Calu3 (cell line): Measurements from ENCODE around the gene GRIN3B. TPM values are rescaled to one million over a fixed set of nuclear protein-coding genes. Genes with fewer than 3 reads are reported as not detected.
A peak's percentile ranks its signal among the peaks of the same experiment; 100 is the strongest.

Experiments used
- BruUV-seq: library from RNA; stranded (reverse); fragments of 400-500 nt; replicated peaks from 2 replicates; lab custom pipeline; 2021; lab: Mats Ljungman, UMichigan
- CTCF ChIA-PET: fragments of 300-600 bp; sonication (Branson Sonifier 250); formaldehyde crosslinking; loops from one replicate; lab custom pipeline; 2022; ENCODE audit warnings: antibody characterized with exemption; lab: Charles Lee
- DNase-seq: peaks from one replicate; pipeline ENCODE4 v3.0.0; 2022
- H3K27ac Mint-ChIP-seq: one replicate; pipeline ENCODE4 v1.8.0; 2022; ENCODE audit warnings: mixed read lengths; ENCODE audit not compliant: unreplicated experiment
- H3K27me3 Mint-ChIP-seq: one replicate; pipeline ENCODE4 v1.8.0; 2022; ENCODE audit warnings: mixed read lengths; ENCODE audit not compliant: unreplicated experiment
- H3K36me3 Mint-ChIP-seq: one replicate; pipeline ENCODE4 v1.8.0; 2022; ENCODE audit warnings: mild to moderate bottlenecking, moderate library complexity, mixed read lengths; ENCODE audit not compliant: insufficient read depth, unreplicated experiment
- H3K4me1 Mint-ChIP-seq: one replicate; pipeline ENCODE4 v1.8.0; 2022; ENCODE audit warnings: mild to moderate bottlenecking, low read depth, mixed read lengths; ENCODE audit not compliant: unreplicated experiment
- H3K4me3 Mint-ChIP-seq: one replicate; pipeline ENCODE4 v1.8.0; 2022; ENCODE audit warnings: mild to moderate bottlenecking, low read depth, moderate library complexity, mixed read lengths; ENCODE audit not compliant: unreplicated experiment
- H3K9me3 Mint-ChIP-seq: one replicate; pipeline ENCODE4 v1.8.0; 2022; ENCODE audit warnings: low read depth, mixed read lengths; ENCODE audit not compliant: unreplicated experiment
- intact Hi-C: fragments of 100-400 bp; cut with micrococcal nuclease; formaldehyde crosslinking; loops from one replicate; pipeline ENCODE4 v1.10.0; 2022; ENCODE audit not compliant: unreplicated experiment
- total RNA-seq: library from RNA; stranded (reverse); gene quantifications from 2 replicates; pipeline ENCODE4 v1.2.3, GENCODE V29; 2022
- TF ChIP-seq, protein P1 (sequence below): fragments of 200-600 bp; IDR thresholded peaks from one replicate; pipeline ENCODE4 v1.8.0; 2022; ENCODE audit warnings: antibody characterized with exemption; ENCODE audit not compliant: unreplicated experiment

The GRIN3B gene
- total RNA-seq, 1 experiment from 2014 or later, result not detected

DNA sequence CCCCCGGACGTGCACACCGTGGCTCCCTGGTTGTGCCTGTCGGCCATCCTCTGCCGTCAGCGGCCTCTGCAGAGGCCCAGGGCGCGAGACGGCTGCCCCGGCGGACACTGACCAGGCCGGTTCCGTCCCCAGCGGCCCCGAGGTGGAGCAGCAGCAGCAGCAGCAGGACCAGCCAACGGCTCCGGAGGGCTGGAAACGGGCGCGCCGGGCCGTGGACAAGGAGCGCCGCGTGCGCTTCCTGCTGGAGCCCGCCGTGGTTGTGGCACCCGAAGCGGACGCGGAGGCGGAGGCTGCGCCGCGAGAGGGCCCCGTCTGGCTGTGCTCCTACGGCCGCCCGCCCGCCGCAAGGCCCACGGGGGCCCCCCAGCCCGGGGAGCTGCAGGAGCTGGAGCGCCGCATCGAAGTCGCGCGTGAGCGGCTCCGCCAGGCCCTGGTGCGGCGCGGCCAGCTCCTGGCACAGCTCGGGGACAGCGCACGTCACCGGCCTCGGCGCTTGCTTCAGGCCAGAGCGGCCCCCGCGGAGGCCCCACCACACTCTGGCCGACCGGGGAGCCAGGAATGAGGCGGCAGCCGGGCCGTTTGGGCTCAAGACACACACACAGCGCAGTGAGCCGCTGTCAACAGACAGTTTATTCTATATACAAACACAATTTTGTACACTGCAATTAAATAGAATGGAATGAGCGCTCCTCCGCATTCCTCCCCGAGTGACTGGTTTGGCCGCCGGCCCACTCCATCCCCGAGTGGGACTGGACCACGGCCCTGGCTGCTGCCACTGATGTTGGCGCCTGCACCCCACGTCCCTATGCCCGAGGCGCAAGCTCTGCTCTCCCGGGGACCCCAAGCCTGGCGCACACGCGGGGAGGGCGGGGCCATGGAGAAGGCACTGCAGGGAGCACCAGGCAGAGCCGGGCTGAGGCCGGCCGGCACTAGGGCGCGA is 9.1 kb downstream of the GRIN3B start:
- CTCF ChIA-PET, result no interaction called here
- peaks cover 29% of the 10 kb centered on the region for H3K36me3 Mint-ChIP-seq
- no peaks in the 10 kb centered on the region for H3K4me1 Mint-ChIP-seq
- intact Hi-C loops, result no loop called here
- peaks cover 14% of the 10 kb centered on the region for H3K27me3 Mint-ChIP-seq
- H3K9me3 Mint-ChIP-seq, result no peaks in the 10 kb centered on the region
- TF ChIP-seq, protein P1, sequence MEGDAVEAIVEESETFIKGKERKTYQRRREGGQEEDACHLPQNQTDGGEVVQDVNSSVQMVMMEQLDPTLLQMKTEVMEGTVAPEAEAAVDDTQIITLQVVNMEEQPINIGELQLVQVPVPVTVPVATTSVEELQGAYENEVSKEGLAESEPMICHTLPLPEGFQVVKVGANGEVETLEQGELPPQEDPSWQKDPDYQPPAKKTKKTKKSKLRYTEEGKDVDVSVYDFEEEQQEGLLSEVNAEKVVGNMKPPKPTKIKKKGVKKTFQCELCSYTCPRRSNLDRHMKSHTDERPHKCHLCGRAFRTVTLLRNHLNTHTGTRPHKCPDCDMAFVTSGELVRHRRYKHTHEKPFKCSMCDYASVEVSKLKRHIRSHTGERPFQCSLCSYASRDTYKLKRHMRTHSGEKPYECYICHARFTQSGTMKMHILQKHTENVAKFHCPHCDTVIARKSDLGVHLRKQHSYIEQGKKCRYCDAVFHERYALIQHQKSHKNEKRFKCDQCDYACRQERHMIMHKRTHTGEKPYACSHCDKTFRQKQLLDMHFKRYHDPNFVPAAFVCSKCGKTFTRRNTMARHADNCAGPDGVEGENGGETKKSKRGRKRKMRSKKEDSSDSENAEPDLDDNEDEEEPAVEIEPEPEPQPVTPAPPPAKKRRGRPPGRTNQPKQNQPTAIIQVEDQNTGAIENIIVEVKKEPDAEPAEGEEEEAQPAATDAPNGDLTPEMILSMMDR, result no peak
- no peak overlapping the region for H3K4me3 Mint-ChIP-seq
- DNase-seq, result no peak
- H3K27ac Mint-ChIP-seq, result no peak overlapping the region
- TSS peak; percentile 88 for BruUV-seq

DNA sequence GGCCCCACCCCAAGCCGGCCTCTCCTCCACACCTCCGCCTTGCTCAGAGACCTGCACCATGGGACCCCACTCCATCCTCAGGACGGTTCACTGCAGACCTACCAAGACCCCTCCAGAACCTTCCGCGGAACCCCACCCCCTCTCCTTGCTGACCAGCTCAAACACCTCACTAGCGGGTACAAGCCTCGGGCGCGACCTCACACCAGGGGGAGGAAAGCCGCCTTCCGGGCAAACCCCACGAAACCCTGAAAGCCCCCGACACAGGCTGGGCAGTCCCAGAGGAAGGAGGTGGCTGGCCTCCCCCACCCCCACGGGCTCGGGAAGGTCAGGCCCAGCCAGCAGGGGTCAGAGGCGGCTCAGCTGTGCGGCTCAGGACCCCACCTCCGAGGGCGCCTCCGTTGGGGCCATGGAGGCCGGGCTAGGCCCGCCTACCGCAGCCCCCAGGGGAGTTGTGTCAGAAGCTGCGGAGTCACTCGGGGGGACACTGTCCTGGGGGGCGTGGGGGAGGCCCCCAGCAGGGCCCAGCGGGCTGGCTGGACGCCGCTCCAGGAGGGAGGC is 9.8 kb downstream of the GRIN3B start:
- Mint-ChIP-seq H3K27ac (no peak overlapping the region), H3K27me3 (peaks cover 7% of the 10 kb centered on the region), H3K4me1 (no peaks in the 10 kb centered on the region), H3K36me3 (peaks cover 27% of the 10 kb centered on the region), H3K9me3 (no peaks in the 10 kb centered on the region), H3K4me3 (no peak overlapping the region)
- TF ChIP-seq, protein P1, result no peak
- CTCF ChIA-PET, result no interaction called here
- DNase-seq, result no peak
- BruUV-seq, result no TSS peak
- intact Hi-C loops, result no loop called here

DNA sequence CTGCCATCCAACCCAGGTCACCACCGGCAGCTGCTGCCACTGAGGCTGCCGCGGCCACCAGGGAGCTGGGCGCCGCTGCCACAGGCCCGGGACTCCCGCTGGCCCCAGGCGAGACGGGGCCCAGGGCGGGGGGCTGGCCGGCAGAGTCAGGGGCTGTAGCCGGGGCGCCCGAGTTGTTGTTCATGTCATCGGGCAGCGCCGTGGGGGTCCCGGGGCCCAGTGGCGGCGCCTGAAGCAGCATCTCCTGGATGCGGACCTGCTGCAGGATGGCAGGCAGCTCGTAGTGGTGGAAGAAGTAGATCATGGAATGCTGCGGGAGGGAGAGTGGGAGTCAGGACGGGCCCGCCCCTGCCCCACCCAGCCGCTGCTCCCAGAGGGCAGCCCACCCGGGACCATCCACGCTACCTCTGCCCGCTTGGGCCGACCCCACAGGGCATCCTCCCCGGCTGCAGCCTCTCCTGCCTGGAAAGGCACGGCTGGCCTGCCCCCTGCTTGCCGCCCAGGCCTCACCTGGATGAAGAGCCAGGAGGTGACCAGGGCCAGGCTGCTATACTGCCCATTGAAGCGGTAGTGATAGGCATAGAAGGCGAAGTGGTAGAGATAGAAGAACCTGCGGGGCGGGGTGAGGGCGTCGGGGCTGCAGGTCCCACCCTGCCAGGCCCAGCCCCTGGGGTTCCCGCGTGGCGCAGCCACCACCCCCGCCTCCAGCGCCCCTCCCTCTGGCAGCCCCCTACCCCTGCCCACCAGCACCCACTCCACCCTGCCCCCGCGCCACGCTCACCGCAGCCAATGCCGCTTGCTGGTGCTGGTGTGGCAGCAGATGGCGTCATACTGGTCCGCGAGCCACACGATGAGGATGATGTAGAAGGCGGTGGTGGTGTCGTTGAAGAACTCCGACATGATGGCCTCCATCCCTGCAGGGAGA is 10.6 kb downstream of the GRIN3B start:
- BruUV-seq, result no TSS peak
- Mint-ChIP-seq H3K27me3 (no peaks in the 10 kb centered on the region), H3K27ac (no peak overlapping the region), H3K36me3 (peaks cover 25% of the 10 kb centered on the region), H3K9me3 (no peaks in the 10 kb centered on the region), H3K4me3 (no peak overlapping the region), H3K4me1 (no peaks in the 10 kb centered on the region)
- DNase-seq, result no peak
- CTCF ChIA-PET, result no interaction called here
- TF ChIP-seq, protein P1, result no peak
- intact Hi-C loops, result no loop called here

DNA sequence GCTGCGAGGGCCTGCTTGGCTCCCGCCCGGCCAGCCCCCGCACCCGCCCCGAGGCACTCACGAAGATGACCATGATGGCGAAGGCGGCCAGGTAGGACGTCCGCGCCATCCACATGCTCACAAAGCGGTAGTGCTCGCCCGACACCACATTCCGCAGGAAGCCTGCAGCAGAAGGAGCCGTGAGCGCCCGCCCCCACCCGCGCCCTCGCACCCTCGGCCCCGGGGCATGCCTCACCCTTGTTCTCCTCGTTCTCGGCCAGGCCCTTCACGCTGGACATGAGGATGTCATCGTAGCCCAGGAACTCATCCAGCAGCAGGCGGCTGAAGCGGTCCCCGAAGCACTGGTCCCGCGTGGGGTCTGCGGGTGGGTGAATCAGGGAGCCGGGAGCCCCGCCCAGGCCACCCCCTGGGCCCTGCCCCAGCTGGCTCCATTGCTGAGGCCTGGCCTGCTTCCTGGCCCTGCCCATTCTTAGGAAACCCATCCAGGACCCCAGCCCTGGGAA is 11.7 kb downstream of the GRIN3B start:
- Mint-ChIP-seq H3K36me3 (peaks cover 30% of the 10 kb centered on the region), H3K27me3 (no peaks in the 10 kb centered on the region), H3K4me3 (no peak overlapping the region), H3K9me3 (no peaks in the 10 kb centered on the region), H3K4me1 (peaks cover 6% of the 10 kb centered on the region), H3K27ac (no peak overlapping the region)
- CTCF ChIA-PET, result no interaction called here
- TF ChIP-seq, protein P1, result no peak
- intact Hi-C loops, result no loop called here
- no TSS peak for BruUV-seq
- no peak for DNase-seq
